Stimulated activated CD4-positive, alpha-beta T cell treated with anti-CD3 and anti-CD28 coated beads, Interleukin-15, amount 100 ng/mL, for 24 hours (primary cell): ENCODE measurements around the gene ZFX.
"Not testable (repeated sequence)": the region's sequence is repeated elsewhere in the genome, so short reads cannot be mapped to it uniquely, and the experiment has no call there.

Source experiments
- DNase-seq: peaks from one replicate; pipeline ENCODE4 v3.0.0-alpha.2; 2020

Gene ZFX

GRCh38 chrX:24153178-24153795 is 3.8 kb downstream of the ZFX start:
- peak; percentile 25 for DNase-seq

- no peak for DNase-seq
Measured at GRCh38 chrX:24153796-24154189, 4.3 kb downstream of the ZFX start.

GRCh38 chrX:24154490-24155034 is 5.0 kb downstream of the ZFX start:
- no peak for DNase-seq

- not testable (repeated sequence) for DNase-seq
Measured at GRCh38 chrX:24155747-24156146, 6.2 kb downstream of the ZFX start.

- no peak for DNase-seq
Measured at GRCh38 chrX:24156177-24156576, 6.6 kb downstream of the ZFX start.

GRCh38 chrX:24158881-24159280 is 9.4 kb downstream of the ZFX start:
- no peak for DNase-seq

GRCh38 chrX:24166078-24166477 is 16.5 kb downstream of the ZFX start:
- no peak for DNase-seq

- DNase-seq = no peak
Measured at GRCh38 chrX:24167719-24168472, 18.4 kb downstream of the ZFX start.

- no peak for DNase-seq
Measured at GRCh38 chrX:24168807-24169206, 19.3 kb downstream of the ZFX start.

GRCh38 chrX:24169211-24169610 is 19.7 kb downstream of the ZFX start:
- no peak for DNase-seq

GRCh38 chrX:24173115-24173847 is 23.8 kb downstream of the ZFX start:
- no peak for DNase-seq

- DNase-seq = no peak
Measured at GRCh38 chrX:24175276-24175675, 25.7 kb downstream of the ZFX start.

GRCh38 chrX:24178441-24178840 is 28.9 kb downstream of the ZFX start:
- no peak for DNase-seq

GRCh38 chrX:24184018-24184417 is 34.5 kb downstream of the ZFX start:
- DNase-seq = no peak

- DNase-seq = no peak
Measured at GRCh38 chrX:24186483-24186882, 37.0 kb downstream of the ZFX start.

GRCh38 chrX:24186986-24187385 is 37.5 kb downstream of the ZFX start:
- DNase-seq = no peak

GRCh38 chrX:24189490-24189889 is 40.0 kb downstream of the ZFX start:
- no peak for DNase-seq

- DNase-seq = no peak
Measured at GRCh38 chrX:24190500-24191156, 41.1 kb downstream of the ZFX start.

GRCh38 chrX:24196509-24196908 is 47.0 kb downstream of the ZFX start:
- no peak for DNase-seq

GRCh38 chrX:24198101-24198500 is 48.6 kb downstream of the ZFX start:
- DNase-seq = no peak

- no peak for DNase-seq
Measured at GRCh38 chrX:24200133-24200532, 50.6 kb downstream of the ZFX start.

- DNase-seq = no peak
Measured at GRCh38 chrX:24201216-24201615, 51.7 kb downstream of the ZFX start.

GRCh38 chrX:24202465-24203031 is 53.0 kb downstream of the ZFX start:
- no peak for DNase-seq
